ENCODE data around the gene KIF1B. TPM values are rescaled to one million over a fixed set of nuclear protein-coding genes. Genes with fewer than 3 reads are reported as not detected.

Gene KIF1B
- total and polyA plus RNA-seq, 12 donors = 12.9 to 67.2 (median 48.9) TPM

- WGBS, 4 donors = 74 to 85% (median 78%) methylated on average over 22 to 23 of the region's 23 CpGs
- Histone ChIP-seq H3K4me1 (replicated peaks in 1 of 2) (no peaks in the 10 kb centered on the region), H3K27ac (peak overlapping the region in 1 of 5 donors; percentile 12), H3K9me3 (replicated peaks in 1 of 3) (no peaks in the 10 kb centered on the region), H3K36me3 (replicated peaks in 1 of 2) (peaks cover 0 to 36% of the 10 kb centered on the region in 2 donors), H3K4me3 (no peak overlapping the region), H3K27me3 (no peaks in the 10 kb centered on the region)
- no peak for DNase-seq
- intact Hi-C loops (cut with DNase I) = no loop called here
- no peak for TF ChIP-seq POLR2A (IDR thresholded peaks at IDR 0.05)
- TF ChIP-seq CTCF (IDR thresholded peaks at IDR 0.05) = no peak
Measured at GRCh38 chr1:10179406-10180091, 30.8 kb upstream of the KIF1B start.

GRCh38 chr1:10181154-10181553, 29.2 kb upstream of the KIF1B start:
- Histone ChIP-seq H3K36me3 (replicated peaks in 1 of 2) (peaks cover 0 to 36% of the 10 kb centered on the region in 2 donors), H3K4me3 (no peak overlapping the region), H3K27ac (no peak overlapping the region), H3K4me1 (replicated peaks in 1 of 2) (no peaks in the 10 kb centered on the region), H3K9me3 (replicated peaks in 1 of 3) (no peaks in the 10 kb centered on the region), H3K27me3 (no peaks in the 10 kb centered on the region)
- WGBS, 4 donors = 88 to 90% (median 89%) methylated on average over 7 of the region's 7 CpGs
- no peak for DNase-seq
- intact Hi-C loops (cut with DNase I) = no loop called here
- TF ChIP-seq POLR2A (IDR thresholded peaks at IDR 0.05) = no peak
- no peak for TF ChIP-seq CTCF (IDR thresholded peaks at IDR 0.05)

- Histone ChIP-seq H3K4me1 (replicated peaks in 1 of 2) (no peaks in the 10 kb centered on the region), H3K27me3 (no peaks in the 10 kb centered on the region), H3K27ac (no peak overlapping the region), H3K9me3 (replicated peaks in 1 of 3) (no peaks in the 10 kb centered on the region), H3K4me3 (no peak overlapping the region), H3K36me3 (replicated peaks in 1 of 2) (peaks cover 0 to 11% of the 10 kb centered on the region in 2 donors)
- intact Hi-C loops (cut with DNase I) = no loop called here
- 88 to 100% (median 91%) methylated on average over 2 of the region's 2 CpGs for WGBS, 4 donors
- TF ChIP-seq POLR2A (IDR thresholded peaks at IDR 0.05) = no peak
- no peak for TF ChIP-seq CTCF (IDR thresholded peaks at IDR 0.05)
- no peak for DNase-seq
Measured at GRCh38 chr1:10185759-10186158, 24.6 kb upstream of the KIF1B start.

- WGBS, 4 donors = 89 to 94% (median 90%) methylated on average over 12 of the region's 12 CpGs
- intact Hi-C loops (cut with DNase I) = no loop called here
- Histone ChIP-seq H3K9me3 (replicated peaks in 1 of 3) (no peaks in the 10 kb centered on the region), H3K27me3 (no peaks in the 10 kb centered on the region), H3K27ac (no peak overlapping the region), H3K36me3 (replicated peaks in 1 of 2) (peaks cover 0 to 4% of the 10 kb centered on the region in 2 donors), H3K4me1 (replicated peaks in 1 of 2) (no peaks in the 10 kb centered on the region), H3K4me3 (no peak overlapping the region)
- TF ChIP-seq CTCF (IDR thresholded peaks at IDR 0.05) (no peak), POLR2A (IDR thresholded peaks at IDR 0.05) (no peak)
- no peak for DNase-seq
Measured at GRCh38 chr1:10186331-10187025, 23.9 kb upstream of the KIF1B start.
